CD4-positive, CD25-positive, alpha-beta regulatory T cell (primary cell): ENCODE measurements around the gene SLC49A4. TPM values are rescaled to one million over a fixed set of nuclear protein-coding genes. Genes with fewer than 3 reads are reported as not detected.

Source experiments
- ATAC-seq, 2 donors: fragments of 150-1000 bp; cut with Tn5 transposase; one replicate each; pipeline ENCODE4 v1.10.0; 2021; ENCODE audit warnings: low read depth in 2 of 2, moderate number of reproducible peaks in 2 of 2, moderate library complexity in 1 of 2
- DNase-seq, 3 donors: peaks; one replicate each; pipeline versions ENCODE4 v3.0.0 to v3.0.0-alpha.2; 2012 to 2022; ENCODE audit warnings: mixed read lengths in 1 of 3
- H3K27ac ChIP-seq: one replicate; pipeline ENCODE4 v1.7.0; 2013; ENCODE audit warnings: mild to moderate bottlenecking, low read length; ENCODE audit not compliant: insufficient read depth, poor library complexity, severe bottlenecking
- H3K27me3 ChIP-seq: one replicate; pipeline ENCODE4 v1.7.0; 2013; ENCODE audit warnings: low read length; ENCODE audit not compliant: control insufficient read depth, insufficient read depth
- H3K36me3 ChIP-seq: one replicate; pipeline ENCODE4 v1.7.0; 2013; ENCODE audit warnings: mild to moderate bottlenecking, low read length, moderate library complexity; ENCODE audit not compliant: control insufficient read depth, insufficient read depth
- H3K4me1 ChIP-seq: 2 replicates; pipeline ENCODE4 v1.7.0; 2013; ENCODE audit warnings: mild to moderate bottlenecking, low read length; ENCODE audit not compliant: insufficient read depth, control insufficient read depth, poor library complexity, severe bottlenecking
- H3K4me3 ChIP-seq: one replicate; pipeline ENCODE4 v1.7.0; 2013; ENCODE audit warnings: low read depth, mild to moderate bottlenecking, low read length, moderate library complexity
- H3K9me3 ChIP-seq, 2 experiments: 1 replicate in 1 of 2; 2 replicates in 1 of 2; pipeline ENCODE4 v1.7.0; 2013; ENCODE audit warnings: low read length in 2 of 2, mild to moderate bottlenecking in 1 of 2, moderate library complexity in 1 of 2; ENCODE audit not compliant: control insufficient read depth in 2 of 2
- H3K27ac Mint-ChIP-seq, 3 donors: one replicate each; pipeline ENCODE4 v1.8.0; 2020 to 2022; ENCODE audit warnings: mild to moderate bottlenecking in 3 of 3, mixed read lengths in 3 of 3, moderate library complexity in 2 of 3
- H3K27me3 Mint-ChIP-seq: one replicate; pipeline ENCODE4 v1.8.0; 2022; ENCODE audit warnings: mild to moderate bottlenecking, mixed read lengths
- H3K36me3 Mint-ChIP-seq: one replicate; pipeline ENCODE4 v1.8.0; 2020; ENCODE audit warnings: mixed read lengths
- H3K4me1 Mint-ChIP-seq, 4 donors: one replicate each; pipeline ENCODE4 v1.8.0; 2020 to 2022; ENCODE audit warnings: mixed read lengths in 4 of 4, mild to moderate bottlenecking in 1 of 4
- H3K4me3 Mint-ChIP-seq, 4 donors: one replicate each; pipeline ENCODE4 v1.8.0; 2020 to 2022; ENCODE audit warnings: mild to moderate bottlenecking in 4 of 4, mixed read lengths in 4 of 4, moderate library complexity in 3 of 4
- H3K9me3 Mint-ChIP-seq, 7 donors: one replicate each; pipeline ENCODE4 v1.8.0; 2020 to 2022; ENCODE audit warnings: mixed read lengths in 7 of 7, mild to moderate bottlenecking in 3 of 7, moderate library complexity in 2 of 7
- polyA plus RNA-seq, 4 donors: library from polyadenylated mRNA; unstranded; fragments of 300-500 nt; fragmentation: Illumina TruSeq; gene quantifications; one replicate each; pipeline ENCODE4 v1.2.3, GENCODE V29; 2021
- total RNA-seq: library from RNA; stranded (reverse); gene quantifications from one replicate; pipeline ENCODE4 v1.2.3, GENCODE V29; 2022

The SLC49A4 gene
- total and polyA plus RNA-seq, 5 donors from 2014 or later = 2.3 to 6.3 (median 3.3) TPM

DNA sequence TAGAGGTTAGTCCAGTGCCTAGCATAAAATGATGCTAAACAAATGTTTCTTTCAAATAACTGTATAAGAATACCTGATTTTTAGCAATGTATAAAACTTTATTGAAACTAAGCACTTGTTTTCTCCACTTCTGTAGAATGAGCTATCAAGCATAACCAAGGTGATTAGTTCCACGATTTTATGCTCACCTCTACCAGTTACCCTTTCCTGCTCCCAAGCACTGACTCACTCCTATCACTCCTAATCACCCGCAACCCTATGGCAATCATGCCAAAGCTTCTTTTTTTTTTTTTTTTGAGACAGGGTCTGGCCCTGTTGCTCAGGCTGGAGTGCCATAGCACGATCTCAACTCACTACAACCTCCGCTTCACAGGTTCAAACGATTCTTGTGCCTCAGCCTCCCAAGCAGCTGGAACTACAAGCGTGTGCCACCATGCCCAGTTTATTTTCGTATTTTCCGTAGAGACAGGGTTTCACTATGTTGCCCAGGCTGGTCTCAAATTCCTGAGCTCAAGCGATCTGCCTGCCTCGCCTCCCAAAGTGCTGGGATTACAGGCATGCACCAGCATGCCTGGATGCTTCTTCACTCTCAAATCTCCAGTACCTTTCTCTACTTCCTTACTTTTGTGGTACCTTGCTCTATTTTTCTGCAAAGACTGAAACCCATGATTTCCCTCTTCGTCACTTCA is 5.1 kb upstream of the SLC49A4 start:
- Histone ChIP-seq H3K36me3 (peaks cover 10% of the 10 kb centered on the region), H3K4me1 (peaks cover 65% of the 10 kb centered on the region), H3K27ac (no peak overlapping the region), H3K27me3 (no peaks in the 10 kb centered on the region), H3K4me3 (peak overlapping the region; percentile 27), H3K9me3 (no peaks in the 10 kb centered on the region)
- Mint-ChIP-seq H3K27ac (no peak overlapping the region), H3K36me3 (peaks cover 9% of the 10 kb centered on the region), H3K27me3 (no peaks in the 10 kb centered on the region), H3K4me3 (peak overlapping the region in 1 of 4 donors; percentile 73), H3K4me1 (peaks cover 31 to 52% (median 36%) of the 10 kb centered on the region in 4 donors), H3K9me3 (no peaks in the 10 kb centered on the region)
- DNase-seq = no peak
- no peak for ATAC-seq

DNA sequence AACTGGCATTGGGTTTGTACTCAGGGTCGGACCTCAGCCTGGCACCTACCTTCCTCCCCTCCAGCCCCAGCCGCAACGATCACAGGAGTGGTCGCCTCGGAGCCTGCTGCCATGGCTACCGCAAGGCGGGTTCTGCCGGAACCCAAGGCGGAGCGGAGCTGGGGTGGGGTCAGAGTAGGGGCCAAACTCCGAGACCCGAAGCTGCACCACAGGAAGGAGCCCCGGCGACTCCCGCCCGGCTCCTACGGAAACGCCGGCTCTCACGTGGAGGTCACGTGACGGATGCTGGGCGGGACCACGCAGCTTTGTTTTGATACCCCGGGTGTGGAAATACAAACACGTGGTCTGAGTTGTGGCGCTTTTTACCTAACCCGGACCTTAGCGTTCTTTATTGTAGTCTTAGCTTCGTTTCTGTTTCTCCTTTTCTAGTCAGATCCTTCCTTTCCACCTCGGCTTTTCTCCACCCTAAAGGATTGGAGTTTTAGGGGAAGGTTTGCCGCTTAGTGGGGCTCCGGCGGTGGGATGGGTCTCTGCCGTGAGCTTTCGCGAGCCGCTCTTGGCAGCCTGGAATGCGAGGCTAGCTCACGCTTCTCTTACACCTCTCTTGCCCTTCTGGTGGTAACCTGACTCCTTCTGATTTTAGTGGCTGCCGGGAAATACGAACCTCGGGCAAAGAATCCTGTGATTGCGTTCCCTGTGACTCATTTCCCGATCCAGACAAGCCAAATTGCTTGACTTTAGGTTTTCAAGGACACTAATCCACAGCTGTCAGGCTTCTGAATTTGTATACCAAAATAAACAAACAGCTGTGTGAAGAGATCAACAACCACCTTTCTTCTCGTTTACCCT is 1.1 kb upstream of the SLC49A4 start, which contains the start of gene HSPBAP1:
Gene HSPBAP1, minus strand, starts transcription at position 264 of the 849 bp plus-strand sequence. Its CDS starts 151 bp downstream, at position 113.
- peak; percentile 87 to 97 (median 88) for DNase-seq
- H3K4me3 Mint-ChIP-seq = peak within 1 kb of the TSS in 2 of 4 donors; percentile 96 to 97
- peak within 1 kb of the TSS; percentile 92 for H3K27ac ChIP-seq
- H3K4me1 ChIP-seq = peaks cover 57% of the 10 kb centered on the region
- H3K4me3 ChIP-seq = peak within 1 kb of the TSS; percentile 99
- H3K36me3 Mint-ChIP-seq = peaks cover 5% of the 10 kb centered on the region
- no peaks in the 10 kb centered on the region for H3K9me3 ChIP-seq
- peaks cover 28 to 38% (median 29%) of the 10 kb centered on the region in 4 donors for H3K4me1 Mint-ChIP-seq
- H3K27me3 Mint-ChIP-seq = no peaks in the 10 kb centered on the region
- H3K27ac Mint-ChIP-seq = peak within 1 kb of the TSS; percentile 91 to 98 (median 96)
- H3K27me3 ChIP-seq = no peaks in the 10 kb centered on the region
- ATAC-seq = peak; percentile 68 to 73
- H3K36me3 ChIP-seq = no peaks in the 10 kb centered on the region
- H3K9me3 Mint-ChIP-seq = no peaks in the 10 kb centered on the region

DNA sequence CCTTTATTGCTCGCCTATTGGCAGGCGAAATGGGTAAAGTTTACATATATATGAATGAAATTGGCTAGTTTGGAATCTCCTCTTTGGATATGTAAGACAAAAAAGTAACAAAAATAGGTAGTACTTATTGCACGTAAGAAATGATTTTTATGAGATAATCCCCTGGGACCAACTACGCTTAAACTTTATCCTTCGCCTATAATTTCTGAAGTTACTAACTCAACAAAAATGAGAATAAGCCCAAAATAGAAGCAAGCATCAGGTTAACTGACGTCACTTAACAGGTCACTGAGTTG is 438 bp upstream of the SLC49A4 start:
- ATAC-seq (no peak), DNase-seq (no peak)
- H3K36me3 Mint-ChIP-seq = peaks cover 5% of the 10 kb centered on the region
- Histone ChIP-seq H3K9me3 (no peaks in the 10 kb centered on the region), H3K36me3 (no peaks in the 10 kb centered on the region), H3K27ac (peak overlapping the region; percentile 92), H3K4me1 (peaks cover 57% of the 10 kb centered on the region), H3K4me3 (peak overlapping the region; percentile 99), H3K27me3 (no peaks in the 10 kb centered on the region)
- H3K27me3 Mint-ChIP-seq = no peaks in the 10 kb centered on the region
- peak overlapping the region; percentile 91 to 98 (median 96) for H3K27ac Mint-ChIP-seq
- no peaks in the 10 kb centered on the region for H3K9me3 Mint-ChIP-seq
- H3K4me3 Mint-ChIP-seq = peak overlapping the region in 2 of 4 donors; percentile 96 to 97
- peaks cover 27 to 33% (median 28%) of the 10 kb centered on the region in 4 donors for H3K4me1 Mint-ChIP-seq

DNA sequence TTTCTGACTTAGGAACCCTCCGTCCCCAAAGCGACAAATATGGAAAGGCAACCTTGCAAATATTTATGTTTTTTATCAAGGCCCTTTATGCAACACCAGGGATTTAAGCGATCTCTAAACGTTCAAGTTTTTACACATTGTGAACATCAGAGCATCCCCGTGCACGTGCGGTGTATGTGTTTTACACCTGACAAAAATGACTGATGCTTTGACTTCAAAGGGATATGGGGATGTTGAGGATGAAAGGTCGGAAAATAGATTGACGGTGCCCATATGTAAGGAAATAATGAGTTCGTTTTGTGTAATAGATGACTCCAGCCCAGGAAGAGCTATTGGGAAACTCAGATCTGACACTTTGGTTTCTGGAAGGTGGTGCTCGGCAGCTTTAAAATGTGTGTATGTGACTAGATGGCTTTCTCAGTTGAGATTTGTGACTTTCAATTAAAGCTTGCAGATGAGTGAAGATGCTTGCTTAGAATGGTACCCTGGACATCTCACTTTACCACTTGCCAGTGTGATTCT is 866 bp downstream of the SLC49A4 start:
- peak overlapping the region; percentile 69 to 89 (median 76) for H3K4me3 Mint-ChIP-seq
- peaks cover 5% of the 10 kb centered on the region for H3K36me3 Mint-ChIP-seq
- H3K9me3 Mint-ChIP-seq = no peaks in the 10 kb centered on the region
- H3K27ac Mint-ChIP-seq = peak overlapping the region; percentile 27 to 87 (median 48)
- Histone ChIP-seq H3K27me3 (no peaks in the 10 kb centered on the region), H3K27ac (peak overlapping the region; percentile 92), H3K9me3 (no peaks in the 10 kb centered on the region), H3K36me3 (no peaks in the 10 kb centered on the region), H3K4me1 (peaks cover 49% of the 10 kb centered on the region), H3K4me3 (peak overlapping the region; percentile 78)
- no peaks in the 10 kb centered on the region for H3K27me3 Mint-ChIP-seq
- DNase-seq (no peak), ATAC-seq (no peak)
- H3K4me1 Mint-ChIP-seq = peaks cover 27 to 33% (median 28%) of the 10 kb centered on the region in 4 donors

DNA sequence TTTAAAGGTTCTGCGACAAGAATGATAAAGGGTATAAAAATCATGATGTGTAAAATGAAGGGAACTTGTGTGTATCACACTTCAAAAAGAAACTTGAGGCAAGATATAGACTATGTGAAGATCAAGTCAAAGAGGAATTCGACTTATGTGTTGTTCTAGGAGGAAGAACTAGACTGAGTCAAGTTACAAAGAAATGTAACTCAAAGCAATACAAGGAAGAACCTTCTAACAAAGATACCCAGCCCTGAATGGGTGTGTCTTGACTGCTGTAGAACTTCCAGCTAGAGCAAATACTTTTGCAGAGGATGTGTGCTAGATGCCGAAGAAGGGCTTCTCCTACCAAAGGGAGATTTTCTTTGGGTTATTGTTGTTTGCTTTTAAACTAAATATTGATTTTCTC is 2.4 kb downstream of the SLC49A4 start:
- H3K27me3 Mint-ChIP-seq = no peaks in the 10 kb centered on the region
- peak overlapping the region; percentile 12 to 74 (median 57) for H3K27ac Mint-ChIP-seq
- DNase-seq (peak in 1 of 3 donors; percentile 86), ATAC-seq (peak; percentile 49 to 62)
- no peak overlapping the region for H3K27ac ChIP-seq
- H3K4me1 Mint-ChIP-seq = peaks cover 28 to 33% (median 29%) of the 10 kb centered on the region in 4 donors
- H3K4me3 Mint-ChIP-seq = peak overlapping the region; percentile 63 to 78 (median 68)
- no peaks in the 10 kb centered on the region for H3K27me3 ChIP-seq
- H3K36me3 ChIP-seq = no peaks in the 10 kb centered on the region
- H3K4me3 ChIP-seq = peak overlapping the region; percentile 42
- peaks cover 7% of the 10 kb centered on the region for H3K36me3 Mint-ChIP-seq
- H3K4me1 ChIP-seq = peaks cover 39% of the 10 kb centered on the region
- no peaks in the 10 kb centered on the region for H3K9me3 ChIP-seq
- H3K9me3 Mint-ChIP-seq = peaks cover 0 to 2% (median 0%) of the 10 kb centered on the region in 7 donors

DNA sequence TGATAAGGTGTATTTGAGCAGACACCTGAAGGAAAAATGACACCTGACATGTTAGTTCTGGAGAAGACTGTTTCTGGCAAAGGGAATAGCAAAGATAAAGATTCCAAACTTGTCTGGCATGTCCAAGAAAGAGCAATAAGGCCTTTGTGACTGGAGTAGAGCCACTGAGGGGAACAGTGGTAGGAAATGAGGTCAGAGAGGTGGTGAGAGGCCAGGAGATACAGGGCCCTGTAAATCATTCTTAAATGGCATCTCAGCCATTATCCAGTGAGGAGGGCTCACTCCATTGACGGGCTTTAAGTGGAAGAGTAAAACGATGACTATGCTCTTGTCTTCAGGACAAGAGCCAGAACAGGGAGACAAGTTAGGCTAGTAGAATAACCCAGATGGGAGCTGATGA is 4.5 kb downstream of the SLC49A4 start:
- Mint-ChIP-seq H3K27me3 (no peaks in the 10 kb centered on the region), H3K9me3 (peaks cover 0 to 2% (median 0%) of the 10 kb centered on the region in 7 donors), H3K27ac (no peak overlapping the region), H3K36me3 (peaks cover 22% of the 10 kb centered on the region), H3K4me3 (no peak overlapping the region), H3K4me1 (peaks cover 20 to 41% (median 35%) of the 10 kb centered on the region in 4 donors)
- no peak for DNase-seq
- no peaks in the 10 kb centered on the region for H3K9me3 ChIP-seq
- no peak for ATAC-seq
- no peaks in the 10 kb centered on the region for H3K27me3 ChIP-seq
- H3K4me3 ChIP-seq = no peak overlapping the region
- H3K4me1 ChIP-seq = peaks cover 22% of the 10 kb centered on the region
- peaks cover 3% of the 10 kb centered on the region for H3K36me3 ChIP-seq
- H3K27ac ChIP-seq = no peak overlapping the region

DNA sequence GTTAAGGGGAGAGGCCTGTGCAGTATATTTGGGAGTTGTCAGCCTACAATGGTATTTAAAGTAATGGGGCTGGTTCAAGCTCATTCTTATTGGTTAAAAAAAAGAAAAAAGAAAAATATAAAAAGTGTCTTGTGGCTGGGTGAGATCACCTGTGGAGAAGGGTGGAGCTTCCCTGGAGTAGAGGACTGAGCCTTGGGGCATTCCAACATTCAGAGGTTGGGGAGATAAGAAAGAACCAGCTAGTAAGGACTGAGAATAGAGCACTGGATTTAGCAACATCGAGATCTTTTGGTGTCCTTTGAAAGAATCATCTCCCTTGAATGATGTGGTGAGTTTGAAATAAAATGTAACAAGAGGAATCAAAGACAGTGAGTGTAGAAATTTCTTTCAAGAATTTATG is 5.2 kb downstream of the SLC49A4 start:
- Histone ChIP-seq H3K4me1 (peaks cover 17% of the 10 kb centered on the region), H3K27ac (no peak overlapping the region), H3K9me3 (no peaks in the 10 kb centered on the region), H3K4me3 (no peak overlapping the region), H3K27me3 (no peaks in the 10 kb centered on the region), H3K36me3 (peaks cover 3% of the 10 kb centered on the region)
- Mint-ChIP-seq H3K36me3 (peaks cover 22% of the 10 kb centered on the region), H3K9me3 (peaks cover 0 to 2% (median 0%) of the 10 kb centered on the region in 7 donors), H3K27me3 (no peaks in the 10 kb centered on the region), H3K4me3 (no peak overlapping the region), H3K4me1 (peaks cover 15 to 38% (median 32%) of the 10 kb centered on the region in 4 donors), H3K27ac (no peak overlapping the region)
- DNase-seq (no peak), ATAC-seq (no peak)
